GM18526 (cell line): ENCODE measurements around the gene HACD1.

ENCODE experiments used
- POLR2A ChIP-seq: IDR thresholded peaks from 3 replicates; pipeline ENCODE4 v1.6.1; 2011; ENCODE audit not compliant: insufficient read length; ENCODE audit errors: extremely low read depth

The HACD1 gene

DNA sequence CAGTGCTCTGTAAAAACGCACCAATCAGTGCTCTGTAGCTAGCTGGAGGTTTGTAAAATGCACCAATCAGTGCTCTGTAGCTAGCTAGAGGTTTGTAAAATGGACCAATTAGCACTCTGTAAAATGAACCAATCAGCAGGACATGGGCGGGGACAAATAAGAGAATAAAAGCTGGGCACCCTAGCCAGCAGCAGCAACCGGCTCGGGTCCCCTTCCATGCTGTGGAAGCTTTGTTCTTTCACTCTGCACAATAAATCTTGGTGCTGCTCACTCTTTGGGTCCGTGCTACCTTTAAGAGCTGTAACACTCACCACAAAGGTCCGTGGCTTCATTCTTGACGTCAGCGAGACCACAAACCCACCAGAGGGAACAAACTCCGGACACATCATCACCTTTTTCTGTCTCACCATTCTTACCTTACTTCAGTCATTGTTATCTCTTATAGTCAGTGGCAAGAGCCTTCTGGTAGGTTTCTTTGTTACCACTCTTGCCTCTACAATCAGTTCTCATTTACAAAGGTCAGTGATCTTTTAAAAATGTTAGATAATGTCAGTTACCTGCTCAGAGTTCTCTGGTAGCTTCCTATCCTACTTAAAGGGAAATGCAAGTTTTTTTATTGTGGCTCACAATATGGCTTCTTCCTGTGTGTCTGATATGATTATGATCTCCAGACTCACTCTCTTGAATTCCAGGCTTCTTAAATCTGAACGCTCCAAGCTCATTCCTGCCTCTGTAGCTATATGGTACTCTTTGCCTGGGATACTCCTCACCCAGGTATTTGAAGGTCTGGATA, 31.3 kb upstream of the HACD1 start:
- no peak for TF ChIP-seq POLR2A

DNA sequence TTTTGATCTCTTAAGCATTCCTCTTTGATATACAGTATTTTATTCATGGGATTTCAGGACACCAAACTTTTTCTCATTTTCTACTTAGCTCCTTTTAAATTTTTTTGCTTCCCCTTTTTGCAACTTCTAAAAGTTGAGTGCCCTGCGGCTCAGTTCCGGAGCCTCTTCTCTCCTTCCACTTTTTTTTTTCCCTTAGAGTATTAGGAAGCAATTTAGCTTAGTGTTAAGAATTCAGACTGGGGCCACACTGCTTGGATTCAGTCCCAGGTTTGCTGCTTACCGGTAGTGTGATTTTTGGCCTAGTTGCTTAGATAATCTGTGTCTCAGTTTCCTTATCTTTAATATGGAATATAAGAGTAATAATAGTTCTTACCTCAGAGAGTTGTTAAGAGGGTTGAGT, 30.2 kb upstream of the HACD1 start:
- no peak for TF ChIP-seq POLR2A

DNA sequence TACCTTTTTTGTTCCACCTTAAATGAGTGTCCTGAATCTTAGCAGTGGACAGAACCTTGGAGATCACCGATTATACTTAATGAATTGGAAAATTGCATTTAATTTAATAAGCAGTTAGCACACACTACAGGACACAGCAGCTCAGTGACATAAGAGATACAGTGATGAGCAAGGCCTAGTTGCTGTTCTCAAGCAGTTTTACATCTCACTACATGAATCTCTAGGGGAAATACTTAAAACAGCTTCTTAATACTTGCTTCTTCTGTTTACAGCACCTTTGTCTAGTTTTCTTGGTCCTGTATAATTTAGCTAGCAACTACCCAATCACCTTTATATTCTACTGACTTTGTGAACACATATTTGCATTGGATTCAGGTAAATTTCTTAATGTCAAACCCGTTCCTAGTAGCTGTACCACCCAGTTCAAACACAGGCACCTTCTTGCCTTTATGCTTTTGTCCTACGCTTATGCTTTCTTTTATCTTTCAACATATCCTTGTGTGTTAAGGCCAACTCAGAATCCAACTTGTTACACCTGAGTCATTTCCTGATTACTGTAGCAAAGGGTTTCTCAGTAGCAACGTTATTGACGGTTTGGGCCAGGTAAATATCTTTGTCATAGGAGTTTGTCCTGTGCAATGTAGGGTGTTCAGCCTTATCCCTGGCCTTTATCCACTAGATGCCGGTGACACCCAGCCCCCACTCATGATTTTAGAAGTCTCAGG, 28.6 kb upstream of the HACD1 start:
- no peak for TF ChIP-seq POLR2A

DNA sequence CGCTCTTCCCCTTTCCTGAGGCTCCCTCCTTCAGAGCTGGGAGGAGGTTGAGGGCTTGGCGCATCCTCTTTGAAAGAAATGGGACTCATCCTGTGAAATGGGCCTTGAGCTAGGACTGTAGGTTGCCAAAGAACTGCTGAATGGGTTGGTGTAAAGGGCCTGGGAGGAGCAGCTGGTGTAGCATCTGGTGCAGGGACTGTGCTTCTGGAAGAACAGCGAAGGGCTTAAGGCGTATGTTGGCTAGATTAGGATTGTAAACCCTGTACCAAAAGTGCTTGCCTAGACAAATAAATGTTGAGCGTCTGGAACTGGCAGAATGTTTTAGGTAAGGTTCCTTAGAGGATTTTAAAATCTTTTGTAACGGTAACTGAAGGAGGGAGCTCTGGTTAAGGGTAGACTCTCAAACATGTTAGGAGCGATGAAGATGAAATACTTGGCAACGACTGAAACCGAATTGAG, 27.3 kb upstream of the HACD1 start:
- no peak for TF ChIP-seq POLR2A

DNA sequence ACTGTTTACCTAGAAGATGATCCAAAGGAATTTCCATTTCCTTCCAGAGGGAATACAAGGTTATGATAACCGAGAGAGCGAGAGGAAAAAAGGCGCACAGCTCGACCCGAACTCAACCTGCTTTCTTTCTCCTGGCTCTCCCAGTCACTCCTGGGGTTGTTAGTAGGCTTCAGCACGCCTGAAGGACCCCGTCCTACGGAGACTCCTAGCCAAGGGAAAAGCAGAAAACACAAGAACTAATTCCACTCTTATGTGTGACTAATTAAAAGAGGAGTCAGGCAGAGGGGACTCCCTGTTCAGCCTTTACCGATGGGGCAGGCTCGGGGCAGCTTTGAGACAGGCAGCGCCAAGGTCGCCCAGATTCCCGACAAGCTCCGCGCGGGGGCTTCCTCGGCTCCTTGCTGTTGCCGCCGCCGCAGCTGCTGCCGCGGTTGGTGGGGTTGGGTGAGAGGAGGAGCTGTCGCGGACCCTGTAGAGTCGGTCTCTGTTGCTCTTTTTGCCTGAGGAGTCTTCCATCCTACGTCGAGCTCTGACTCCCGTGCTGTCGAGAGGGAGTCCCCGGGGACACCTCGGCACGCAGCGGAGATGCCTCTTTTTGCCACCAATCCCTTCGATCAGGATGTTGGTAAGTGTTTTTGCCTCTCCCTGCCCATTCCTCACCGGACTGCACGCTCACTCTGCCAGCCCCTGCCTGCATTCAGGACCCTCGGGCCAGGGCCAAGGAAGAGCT, 26.7 kb upstream of the HACD1 start, which contains the start of gene STAM:
STAM (plus strand) TSS at position 397 of the 730 bp plus-strand sequence; CDS start at position 586, 189 bp downstream.
- peak; percentile 68 for TF ChIP-seq POLR2A

DNA sequence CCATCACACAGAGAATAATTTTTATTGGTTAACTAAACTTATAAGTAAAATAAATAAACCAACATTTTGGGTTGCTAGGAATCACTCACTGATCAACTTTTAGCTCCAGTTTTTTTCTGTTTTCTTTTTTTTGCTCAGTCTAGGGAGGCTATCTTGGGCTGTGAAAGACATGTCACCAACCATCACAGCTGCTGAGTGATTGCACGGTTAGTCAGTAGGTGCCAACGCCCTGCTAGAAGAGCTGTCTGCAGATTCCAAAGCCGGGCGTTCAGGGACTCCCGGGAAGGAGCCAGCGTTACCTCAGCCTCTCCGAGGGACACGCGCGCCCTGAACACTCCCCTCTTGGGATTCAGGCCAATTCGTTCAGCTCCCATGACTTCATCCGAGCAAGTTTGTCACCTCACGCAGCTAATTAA, 26.2 kb upstream of the HACD1 start:
- TF ChIP-seq POLR2A: no peak

DNA sequence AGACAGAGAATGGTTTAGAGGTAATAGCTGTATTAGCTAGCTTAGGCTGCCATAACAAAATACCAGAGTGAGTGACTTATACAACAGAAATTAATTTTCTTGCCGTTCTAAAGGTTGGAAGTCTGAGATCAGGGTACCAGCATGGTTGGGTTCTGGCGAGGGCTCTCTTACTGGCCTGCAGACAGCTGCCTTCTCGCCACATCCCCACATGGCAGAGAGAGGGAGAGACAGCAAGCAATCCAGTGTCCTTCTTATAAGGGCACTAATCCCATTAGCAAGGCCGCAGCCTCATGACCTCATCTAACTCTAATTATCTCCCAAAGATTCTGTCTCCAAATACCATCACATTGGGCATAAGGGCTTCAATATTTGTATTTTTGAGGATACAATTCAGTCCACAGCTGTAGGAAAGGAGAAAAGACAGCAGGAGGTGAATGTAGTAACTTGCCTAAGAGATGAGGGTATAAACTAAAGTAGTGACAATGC, 23.2 kb upstream of the HACD1 start:
- TF ChIP-seq POLR2A: no peak

DNA sequence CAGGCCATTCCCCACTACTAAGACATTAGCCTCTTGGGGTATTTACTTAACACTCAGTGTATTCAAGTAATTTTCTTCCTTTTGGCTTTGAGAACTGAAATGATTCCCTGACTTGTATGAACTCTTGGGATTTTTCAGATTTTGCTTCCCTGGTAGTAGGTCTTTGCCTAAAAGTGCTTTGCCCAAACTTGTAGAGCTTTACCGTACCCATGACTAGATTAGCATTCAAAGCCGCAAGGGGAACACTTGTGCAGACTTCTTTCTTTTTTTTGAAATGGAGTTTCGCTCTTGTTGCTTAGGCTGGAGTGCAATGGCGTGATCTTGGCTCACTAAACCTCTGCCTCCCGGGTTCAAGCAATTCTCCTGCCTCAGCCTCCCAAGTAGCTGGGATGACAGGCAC, 20.7 kb upstream of the HACD1 start:
- no peak for TF ChIP-seq POLR2A

DNA sequence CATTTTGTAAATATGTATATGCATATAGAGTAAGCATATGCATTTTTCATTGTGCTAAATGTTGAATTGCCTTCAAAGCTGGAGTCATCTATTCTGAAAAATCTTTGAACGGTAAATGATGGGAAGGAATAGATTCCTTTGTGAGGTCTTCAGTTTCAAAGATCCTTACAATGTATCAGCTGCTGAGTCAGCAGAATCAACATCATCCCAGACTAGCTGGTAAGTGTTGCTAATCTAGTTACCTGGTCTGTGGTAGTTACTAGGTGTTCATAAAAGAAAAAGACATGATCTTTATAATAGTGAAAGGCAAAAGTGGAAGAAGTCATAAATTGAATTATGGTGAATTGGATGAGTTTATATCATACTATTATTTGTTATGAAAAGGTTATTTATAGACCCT, 16.2 kb upstream of the HACD1 start:
- no peak for TF ChIP-seq POLR2A

DNA sequence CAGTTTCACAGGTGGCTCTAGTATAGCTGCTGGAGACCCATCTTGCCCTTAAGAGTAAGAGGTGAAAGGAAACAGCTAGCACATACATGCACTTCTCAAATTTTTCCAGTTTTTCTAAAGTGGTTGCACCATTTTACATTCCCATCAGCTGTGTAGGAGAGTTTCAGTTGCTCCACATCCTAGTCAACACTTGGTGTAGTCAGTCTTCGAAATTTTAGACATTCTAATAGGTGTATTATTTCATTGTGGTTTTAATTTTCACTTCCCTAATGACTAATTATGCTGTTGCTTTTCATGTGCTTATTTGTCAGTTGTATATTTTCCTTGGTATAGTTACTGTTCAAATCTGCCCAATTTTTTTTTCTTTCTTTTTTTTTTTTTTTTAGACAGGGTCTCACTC, 9.5 kb upstream of the HACD1 start:
- TF ChIP-seq POLR2A: no peak

DNA sequence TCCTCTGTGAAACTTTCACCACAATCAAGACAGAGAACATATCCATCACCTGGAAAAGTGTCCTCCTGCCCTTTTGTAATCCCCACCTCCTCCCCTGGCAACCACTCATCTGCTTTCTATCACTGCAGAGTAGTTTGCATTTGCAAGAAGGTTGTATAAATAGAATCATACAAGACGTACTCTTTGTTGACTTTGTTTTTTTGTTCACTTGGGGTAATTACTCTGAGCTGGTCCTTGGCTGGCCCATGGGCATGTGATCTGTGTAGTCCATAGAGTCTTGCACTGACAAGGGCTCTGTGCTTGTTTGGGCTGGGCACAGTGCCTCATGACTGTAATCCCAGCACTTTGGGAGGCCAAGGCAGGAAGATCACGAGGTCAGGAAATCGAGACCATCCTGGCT, 7.8 kb upstream of the HACD1 start:
- no peak for TF ChIP-seq POLR2A

DNA sequence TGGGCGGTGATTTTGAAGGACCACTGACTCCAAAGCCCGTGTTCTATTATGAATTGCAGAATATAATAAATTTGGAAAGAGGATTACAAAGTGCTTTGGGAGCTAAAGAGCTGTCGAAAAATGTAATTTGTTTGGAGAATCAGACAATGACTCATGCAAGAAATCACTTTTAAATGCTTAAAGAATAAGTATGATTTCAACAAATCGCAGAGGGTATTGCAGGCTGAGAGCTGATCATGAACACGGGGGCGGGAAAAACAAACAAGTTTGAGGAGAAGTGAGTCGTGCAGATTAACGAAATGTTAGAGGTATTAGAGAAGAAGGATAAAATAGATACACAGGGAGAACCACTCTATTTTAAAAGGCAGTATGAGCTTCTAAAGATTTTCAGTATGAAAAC, 4.9 kb upstream of the HACD1 start:
- TF ChIP-seq POLR2A: no peak

DNA sequence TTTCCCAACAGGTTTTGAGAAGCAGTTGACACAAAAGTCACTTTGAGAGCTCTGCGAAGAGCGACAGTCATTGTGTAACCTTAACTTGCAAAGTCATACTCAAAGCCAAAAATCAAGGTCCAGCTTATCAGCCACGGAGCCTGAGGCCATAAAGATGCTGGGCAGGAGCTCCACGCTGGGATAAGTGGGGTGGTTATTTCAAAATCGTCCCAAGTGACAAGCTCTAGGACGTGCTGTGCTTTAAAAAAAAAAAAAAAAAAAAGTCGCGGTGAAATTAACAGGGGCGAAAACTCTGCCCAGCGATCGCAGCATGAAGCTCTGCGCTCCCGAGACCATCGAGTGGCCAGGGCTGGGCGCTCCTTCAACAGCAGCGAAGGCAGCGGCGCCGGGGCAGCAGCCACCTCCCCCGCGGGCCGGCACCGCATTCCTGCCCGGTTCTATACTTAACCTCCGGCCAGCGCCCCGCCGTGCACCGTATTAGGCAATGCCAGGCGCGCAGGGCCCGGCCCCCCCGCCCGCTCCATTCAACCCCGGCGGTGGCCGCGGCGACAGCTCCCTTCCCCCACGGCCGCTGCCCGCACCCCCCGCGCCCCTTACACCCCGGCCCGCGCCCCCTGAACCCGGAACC, 657 bp downstream of the HACD1 start:
- TF ChIP-seq POLR2A: no peak

DNA sequence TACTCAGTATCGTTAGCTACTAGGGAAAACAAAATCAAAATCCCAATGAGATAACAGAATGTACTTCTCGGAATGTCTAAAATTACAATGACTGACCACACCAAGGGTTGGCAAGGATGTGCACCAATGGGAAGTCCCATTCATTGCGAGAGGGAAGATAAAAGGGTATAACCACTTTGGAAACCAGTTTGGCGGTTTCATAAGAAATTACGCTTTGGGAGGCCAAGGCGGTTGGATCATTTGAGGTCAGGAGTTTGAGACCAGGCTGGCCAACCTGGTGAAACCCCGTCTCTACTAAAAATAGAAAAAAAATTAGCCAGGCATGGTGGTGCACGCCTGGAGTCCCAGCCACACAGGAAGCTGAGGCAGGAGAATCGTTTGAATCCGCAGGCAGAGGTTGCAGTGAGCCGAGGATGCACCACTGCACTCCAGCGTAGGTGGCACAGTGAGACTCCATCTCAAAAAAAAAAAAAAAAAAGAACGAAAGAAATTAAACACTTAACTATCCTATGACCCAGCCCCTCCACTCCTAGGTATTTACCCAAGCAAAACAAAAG, 7.6 kb downstream of the HACD1 start:
- TF ChIP-seq POLR2A: no peak
